Measurements from ENCODE around the gene CCDC91. TPM values are rescaled to one million over a fixed set of nuclear protein-coding genes. Genes with fewer than 3 reads are reported as not detected.

CCDC91 gene
- polyA plus RNA-seq, 3 donors, result 6.3 to 18.1 (median 15.6) TPM

GRCh38 chr12:28442101-28442500 lies 251.8 kb downstream of the CCDC91 start:
- intact Hi-C loops (cut with micrococcal nuclease), result no loop called here
- Mint-ChIP-seq H3K4me3 (no peak overlapping the region), H3K27me3 (ENCODE audit: low read depth in 3 of 3) (no peaks in the 10 kb centered on the region), H3K27ac (no peak overlapping the region), H3K9me3 (no peaks in the 10 kb centered on the region), H3K36me3 (peaks cover 0 to 4% of the 10 kb centered on the region in 2 donors), H3K4me1 (no peaks in the 10 kb centered on the region)
- Histone ChIP-seq H3K4me1 (ENCODE audit: control insufficient read depth in 1 of 2, insufficient read depth in 2 of 2, low read length in 2 of 2) (no peaks in the 10 kb centered on the region), H4K20me1 (ENCODE audit: insufficient read depth, low read length) (no peaks in the 10 kb centered on the region), H3K27ac (ENCODE audit: low read depth in 1 of 2, low read length in 2 of 2) (no peak overlapping the region), H3K4me3 (replicated peaks in 1 of 3; ENCODE audit: low read depth in 2 of 3, low read length in 3 of 3) (no peak overlapping the region), H2AFZ (ENCODE audit: insufficient read depth, low read depth, low read length, poor library complexity, severe bottlenecking) (no peak overlapping the region), H3K9me3 (replicated peaks in 1 of 2; ENCODE audit: control insufficient read depth in 1 of 2, insufficient read depth in 1 of 2, low read length in 2 of 2) (no peaks in the 10 kb centered on the region), H3K79me2 (ENCODE audit: insufficient read depth, low read length) (no peaks in the 10 kb centered on the region), H3K27me3 (ENCODE audit: control insufficient read depth in 2 of 2, insufficient read depth in 2 of 2, low read length in 2 of 2) (no peaks in the 10 kb centered on the region), H3K9ac (ENCODE audit: insufficient read depth, low read length, poor library complexity, severe bottlenecking) (no peak overlapping the region), H3K4me2 (replicated peaks; ENCODE audit: extremely low read depth, low read length, poor library complexity, severe bottlenecking) (no peak overlapping the region), H3K36me3 (replicated peaks in 1 of 2; ENCODE audit: control insufficient read depth in 1 of 2, insufficient read depth in 2 of 2, low read length in 2 of 2) (no peaks in the 10 kb centered on the region)
- TF ChIP-seq CTCF (IDR thresholded peaks at IDR 0.05), result no peak
- no CpG with 5 or more reads among the region's 4 CpGs for WGBS (ENCODE audit: insufficient coverage)
- DNase-seq, result no peak

- Histone ChIP-seq H3K4me3 (replicated peaks in 1 of 3; ENCODE audit: low read depth in 2 of 3, low read length in 3 of 3) (no peak overlapping the region), H3K79me2 (ENCODE audit: insufficient read depth, low read length) (no peaks in the 10 kb centered on the region), H3K9ac (ENCODE audit: insufficient read depth, low read length, poor library complexity, severe bottlenecking) (no peak overlapping the region), H3K4me2 (replicated peaks; ENCODE audit: extremely low read depth, low read length, poor library complexity, severe bottlenecking) (no peak overlapping the region), H3K9me3 (replicated peaks in 1 of 2; ENCODE audit: control insufficient read depth in 1 of 2, insufficient read depth in 1 of 2, low read length in 2 of 2) (no peaks in the 10 kb centered on the region), H3K27ac (ENCODE audit: low read depth in 1 of 2, low read length in 2 of 2) (no peak overlapping the region), H3K4me1 (ENCODE audit: control insufficient read depth in 1 of 2, insufficient read depth in 2 of 2, low read length in 2 of 2) (no peaks in the 10 kb centered on the region), H4K20me1 (ENCODE audit: insufficient read depth, low read length) (no peaks in the 10 kb centered on the region), H3K27me3 (ENCODE audit: control insufficient read depth in 2 of 2, insufficient read depth in 2 of 2, low read length in 2 of 2) (no peaks in the 10 kb centered on the region), H3K36me3 (replicated peaks in 1 of 2; ENCODE audit: control insufficient read depth in 1 of 2, insufficient read depth in 2 of 2, low read length in 2 of 2) (no peaks in the 10 kb centered on the region), H2AFZ (ENCODE audit: insufficient read depth, low read depth, low read length, poor library complexity, severe bottlenecking) (no peak overlapping the region)
- intact Hi-C loops (cut with micrococcal nuclease), result no loop called here
- Mint-ChIP-seq H3K4me3 (no peak overlapping the region), H3K27ac (no peak overlapping the region), H3K36me3 (peaks cover 0 to 4% of the 10 kb centered on the region in 2 donors), H3K4me1 (no peaks in the 10 kb centered on the region), H3K27me3 (ENCODE audit: low read depth in 3 of 3) (no peaks in the 10 kb centered on the region), H3K9me3 (no peaks in the 10 kb centered on the region)
- no peak for TF ChIP-seq CTCF (IDR thresholded peaks at IDR 0.05)
- DNase-seq, result no peak
Observed at GRCh38 chr12:28443337-28443736, 253.1 kb downstream of the CCDC91 start.

Data from CD14-positive monocyte (primary cell).